Endothelial cell of umbilical vein (primary cell): Measurements from ENCODE around the gene OR6V1. TPM values are rescaled to one million over a fixed set of nuclear protein-coding genes. Genes with fewer than 3 reads are reported as not detected.

ENCODE experiments used
- BruUV-seq: library from RNA; stranded (reverse); fragments of 400-500 nt; replicated peaks from 2 replicates; lab custom pipeline; 2021; lab: Mats Ljungman, UMichigan
- CTCF ChIA-PET: fragments of 300-600, 350-600 bp; sonication (Branson Sonifier 250); formaldehyde crosslinking; loops from one replicate; lab custom pipeline; 2021; ENCODE audit warnings: antibody characterized with exemption, inconsistent platforms; lab: Charles Lee
- POLR2A ChIA-PET: fragments of 300-600, 350-600 bp; sonication (Branson Sonifier 250); formaldehyde crosslinking; loops from one replicate; lab custom pipeline; 2021; ENCODE audit warnings: antibody characterized with exemption, inconsistent platforms; lab: Charles Lee
- DNase-seq: peaks from one replicate; pipeline ENCODE4 v3.0.0-alpha.2; 2011; ENCODE audit warnings: low read depth, low spot score
- FAIRE-seq: peaks from 2 replicates; lab custom pipeline; 2011; peaks lifted over from hg19 to GRCh38; lab: Jason Lieb, UNC
- H2AFZ ChIP-seq: 2 replicates; pipeline ENCODE4 v1.6.0; 2012; ENCODE audit warnings: low read depth, low read length, control low read depth, inconsistent platforms
- H3K27ac ChIP-seq: 2 replicates; pipeline ENCODE4 v1.5.1; 2011; ENCODE audit warnings: low read depth, mild to moderate bottlenecking, control low read depth, low read length, moderate library complexity; ENCODE audit not compliant: insufficient read depth
- H3K27me3 ChIP-seq, 2 experiments: 2 replicates each; pipeline versions ENCODE4 v1.6.0 to v1.6.1; 2011; ENCODE audit warnings: low read length in 2 of 2, mixed read lengths in 1 of 2; ENCODE audit not compliant: control insufficient read depth in 2 of 2, insufficient read depth in 2 of 2
- H3K36me3 ChIP-seq, 2 experiments: 2 replicates in 1 of 2; 3 replicates in 1 of 2; pipeline ENCODE4 v1.5.1; 2011; ENCODE audit warnings: low read length in 2 of 2, mild to moderate bottlenecking in 1 of 2, moderate library complexity in 1 of 2; ENCODE audit not compliant: control insufficient read depth in 2 of 2, insufficient read depth in 2 of 2; ENCODE audit errors: extremely low read depth in 1 of 2
- H3K4me1 ChIP-seq: 3 replicates; pipeline ENCODE4 v1.5.1; 2011; ENCODE audit warnings: mild to moderate bottlenecking, low read length; ENCODE audit not compliant: control insufficient read depth, insufficient read depth; ENCODE audit errors: extremely low read depth
- H3K4me2 ChIP-seq: 2 replicates; pipeline ENCODE4 v1.6.1; 2011; ENCODE audit warnings: low read length, control low read depth, mixed read lengths; ENCODE audit not compliant: insufficient read depth
- H3K4me3 ChIP-seq, 3 experiments: fragments of 200-600 bp in 1 of 3; sonication (generic), shearing (Covaris generic) in 1 of 3; replicated peaks in 1 of 3; 2 replicates each; pipeline ENCODE4 v1.5.1; 2011 to 2016; ENCODE audit warnings: control low read depth in 3 of 3, low read length in 3 of 3, mild to moderate bottlenecking in 2 of 3, inconsistent platforms in 1 of 3, low read depth in 1 of 3, moderate library complexity in 1 of 3; ENCODE audit not compliant: insufficient read depth in 1 of 3
- H3K79me2 ChIP-seq: 2 replicates; pipeline ENCODE4 v1.6.0; 2012; ENCODE audit warnings: low read length, inconsistent platforms; ENCODE audit not compliant: control insufficient read depth, insufficient read depth
- H3K9ac ChIP-seq: replicated peaks from 2 replicates; pipeline ENCODE3; 2011; ENCODE audit warnings: low read length, control low read depth; ENCODE audit not compliant: insufficient read depth; ENCODE audit errors: extremely low read depth
- H3K9me1 ChIP-seq: replicated peaks from 3 replicates; pipeline ENCODE4 v1.6.0; 2011; ENCODE audit warnings: mild to moderate bottlenecking, low read length; ENCODE audit not compliant: control insufficient read depth, insufficient read depth; ENCODE audit errors: extremely low read depth
- H3K9me3 ChIP-seq: replicated peaks from 2 replicates; pipeline ENCODE4 v1.5.1; 2012; ENCODE audit warnings: low read length, inconsistent platforms; ENCODE audit not compliant: control insufficient read depth, insufficient read depth
- H4K20me1 ChIP-seq: replicated peaks from 2 replicates; pipeline ENCODE3; 2011; ENCODE audit warnings: mild to moderate bottlenecking, low read length; ENCODE audit not compliant: control insufficient read depth, insufficient read depth; ENCODE audit errors: extremely low read depth
- EZH2 ChIP-seq: IDR thresholded peaks from 2 replicates; pipeline ENCODE4 v1.6.1; 2012; ENCODE audit warnings: borderline replicate concordance, low read depth, mild to moderate bottlenecking, moderate library complexity, low read length, inconsistent platforms; ENCODE audit not compliant: severe bottlenecking
- FOS ChIP-seq: IDR thresholded peaks from 2 replicates; pipeline ENCODE4 v1.6.1; 2011; ENCODE audit warnings: mild to moderate bottlenecking, low read length, moderate library complexity, borderline replicate concordance; ENCODE audit not compliant: insufficient read depth
- GATA2 ChIP-seq: IDR thresholded peaks from 2 replicates; pipeline ENCODE4 v1.7.0; 2011; ENCODE audit warnings: low read depth, mild to moderate bottlenecking, moderate library complexity, mixed read lengths, low read length; ENCODE audit not compliant: insufficient read length, insufficient read depth
- JUN ChIP-seq: IDR thresholded peaks from 2 replicates; pipeline ENCODE4 v1.6.1; 2011; ENCODE audit warnings: borderline replicate concordance, low read depth; ENCODE audit not compliant: insufficient read length, insufficient read depth
- MYC ChIP-seq: IDR thresholded peaks from one replicate; pipeline ENCODE4 v1.6.1; 2011; ENCODE audit warnings: mild to moderate bottlenecking, low read depth, low read length
- POLR2A ChIP-seq: IDR thresholded peaks from 2 replicates; pipeline ENCODE4 v1.6.1; 2012; ENCODE audit warnings: low read depth, mild to moderate bottlenecking, control low read depth, low read length
- POLR2AphosphoS5 ChIP-seq: IDR thresholded peaks from 2 replicates; pipeline ENCODE4 v1.6.1; 2012; ENCODE audit warnings: low read depth, mild to moderate bottlenecking, control low read depth, low read length, moderate library complexity; ENCODE audit not compliant: insufficient read depth
- dilution Hi-C: fragments of 300-500 bp; cut with MboI; formaldehyde crosslinking; loops from one replicate; pipeline ENCODE4 v1.15.0; 2019; ENCODE audit warnings: low sequenced_read_pairs; ENCODE audit not compliant: extremely low pct_ligation_motif_present
- intact Hi-C: fragments of 100-400 bp; cut with micrococcal nuclease; formaldehyde crosslinking; loops from one replicate; pipeline ENCODE4 v1.10.0; 2022
- polyA plus RNA-seq, 4 experiments: library from polyadenylated mRNA; depleted of rRNA in 3 of 4; stranded (reverse) in 3 of 4; unstranded in 1 of 4; fragments of >200 nt; gene quantifications; 2 replicates each; pipeline versions ENCODE4 v1.2.1 to v1.2.3, GENCODE V29; 2011 to 2012; ENCODE audit warnings: missing spikeins in 1 of 4
- total RNA-seq: library from RNA; stranded (reverse); gene quantifications from 2 replicates; pipeline ENCODE4 v1.2.3, GENCODE V29; 2021
- TF ChIP-seq, protein P1 (sequence below), 2 donors: IDR thresholded peaks; 1 replicate in 1 of 2; 2 replicates in 1 of 2; pipeline ENCODE4 v1.5.1; 2011; ENCODE audit warnings: low read length in 2 of 2, mild to moderate bottlenecking in 2 of 2, moderate library complexity in 2 of 2, control low read depth in 1 of 2, inconsistent platforms in 1 of 2, low read depth in 1 of 2; ENCODE audit not compliant: insufficient read depth in 1 of 2; ENCODE audit errors: extremely low read depth in 1 of 2
- TF ChIP-seq, protein P2 (sequence below): IDR thresholded peaks from 2 replicates; pipeline ENCODE4 v1.6.1; 2011; ENCODE audit not compliant: insufficient read depth, insufficient read length

OR6V1 gene
- total and polyA plus RNA-seq, 2 donors (not counting 3 experiments of a cell fraction or from before 2014, with no cell fraction given) = not detected

GRCh38 chr7:143013473-143013872 is 38.7 kb upstream of the OR6V1 start:
- no peak for FAIRE-seq
- dilution Hi-C loops (loop anchor here (25.0 kb wide), 1 partner anchor 199 kb away; the partner anchor contains the start of gene TAS2R40), intact Hi-C loops (loop anchor here (10.0 kb wide), 1 partner anchor 491 kb away; no protein-coding TSS in a partner anchor)
- Histone ChIP-seq H3K9me3 (no peaks in the 10 kb centered on the region), H3K36me3 (no peaks in the 10 kb centered on the region), H4K20me1 (no peaks in the 10 kb centered on the region), H3K9me1 (no peaks in the 10 kb centered on the region), H3K27me3 (no peaks in the 10 kb centered on the region), H3K4me2 (peak overlapping the region; percentile 19), H3K79me2 (no peaks in the 10 kb centered on the region), H3K4me1 (peaks cover 11% of the 10 kb centered on the region), H2AFZ (peak overlapping the region; percentile 49), H3K9ac (no peak overlapping the region), H3K4me3 (no peak overlapping the region), H3K27ac (no peak overlapping the region)
- ChIA-PET CTCF (interaction anchor here (0.7 to 26.4 kb wide), 8 partner anchors 8 to 535 kb away, joined by 3 to 967 read pairs (median 4); partner anchors contain the start of gene TAS2R40), POLR2A (interaction anchor here (0.5 kb wide), 1 partner anchor 1822 kb away, joined by 5 read pairs; the partner anchor contains the start of gene TPK1)
- no TSS peak for BruUV-seq
- no peak for DNase-seq
- TF ChIP-seq, protein P1, sequence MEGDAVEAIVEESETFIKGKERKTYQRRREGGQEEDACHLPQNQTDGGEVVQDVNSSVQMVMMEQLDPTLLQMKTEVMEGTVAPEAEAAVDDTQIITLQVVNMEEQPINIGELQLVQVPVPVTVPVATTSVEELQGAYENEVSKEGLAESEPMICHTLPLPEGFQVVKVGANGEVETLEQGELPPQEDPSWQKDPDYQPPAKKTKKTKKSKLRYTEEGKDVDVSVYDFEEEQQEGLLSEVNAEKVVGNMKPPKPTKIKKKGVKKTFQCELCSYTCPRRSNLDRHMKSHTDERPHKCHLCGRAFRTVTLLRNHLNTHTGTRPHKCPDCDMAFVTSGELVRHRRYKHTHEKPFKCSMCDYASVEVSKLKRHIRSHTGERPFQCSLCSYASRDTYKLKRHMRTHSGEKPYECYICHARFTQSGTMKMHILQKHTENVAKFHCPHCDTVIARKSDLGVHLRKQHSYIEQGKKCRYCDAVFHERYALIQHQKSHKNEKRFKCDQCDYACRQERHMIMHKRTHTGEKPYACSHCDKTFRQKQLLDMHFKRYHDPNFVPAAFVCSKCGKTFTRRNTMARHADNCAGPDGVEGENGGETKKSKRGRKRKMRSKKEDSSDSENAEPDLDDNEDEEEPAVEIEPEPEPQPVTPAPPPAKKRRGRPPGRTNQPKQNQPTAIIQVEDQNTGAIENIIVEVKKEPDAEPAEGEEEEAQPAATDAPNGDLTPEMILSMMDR (IDR thresholded peaks at IDR 0.05; ENCODE audit: extremely low read depth in 1 of 2, insufficient read depth in 1 of 2, low read depth in 1 of 2, low read length in 2 of 2) = no peak
- TF ChIP-seq FOS = no peak
- no peak for TF ChIP-seq POLR2A
- TF ChIP-seq, protein P2, sequence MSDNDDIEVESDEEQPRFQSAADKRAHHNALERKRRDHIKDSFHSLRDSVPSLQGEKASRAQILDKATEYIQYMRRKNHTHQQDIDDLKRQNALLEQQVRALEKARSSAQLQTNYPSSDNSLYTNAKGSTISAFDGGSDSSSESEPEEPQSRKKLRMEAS = no peak
- no peak for TF ChIP-seq GATA2
- no peak for TF ChIP-seq MYC
- TF ChIP-seq JUN = no peak
- no peak for TF ChIP-seq POLR2AphosphoS5
- TF ChIP-seq EZH2 = no peak
